HEK293 (cell line): Measurements from ENCODE around the gene CACNA2D3.

ENCODE experiments used
- CTCF ChIA-PET: fragments of 350-600 bp; formaldehyde crosslinking; extraction: SDS; loops from one replicate; lab custom pipeline; 2021; ENCODE audit warnings: antibody characterized with exemption; lab: Yijun Ruan, JAX
- POLR2A ChIA-PET: fragments of 300-600 bp; formaldehyde crosslinking; extraction: SDS; loops from one replicate; lab custom pipeline; 2020; ENCODE audit warnings: antibody characterized with exemption, inconsistent platforms; lab: Yijun Ruan, JAX
- H3K27ac ChIP-seq: fragments of 200-500 bp; sonication (Bioruptor generic); 2 replicates; pipeline ENCODE4 v1.5.1; 2014; ENCODE audit warnings: low read depth, low read length, control low read depth, inconsistent platforms; ENCODE audit errors: extremely low read depth
- H3K36me3 ChIP-seq, 2 experiments: fragments of 200-500 bp in 1 of 2; sonication (Bioruptor generic) in 1 of 2; 1 replicate in 1 of 2; 2 replicates in 1 of 2; pipeline ENCODE4 v1.5.1; 2014 to 2017; ENCODE audit warnings: inconsistent platforms in 2 of 2, low read length in 2 of 2; ENCODE audit not compliant: control insufficient read depth in 2 of 2, insufficient read depth in 1 of 2
- H3K4me1 ChIP-seq: fragments of 200-500 bp; sonication (Bioruptor generic); 2 replicates; pipeline ENCODE4 v1.5.1; 2014; ENCODE audit warnings: mild to moderate bottlenecking, low read length, inconsistent platforms; ENCODE audit not compliant: control insufficient read depth, insufficient read depth
- H3K4me3 ChIP-seq: 2 replicates; pipeline ENCODE4 v1.5.1; 2011; ENCODE audit warnings: low read depth, mild to moderate bottlenecking, control low read depth, low read length, moderate library complexity
- H3K9me3 ChIP-seq: fragments of 200-500 bp; sonication (Bioruptor generic); 2 replicates; pipeline ENCODE4 v1.5.1; 2014; ENCODE audit warnings: low read depth, low read length, inconsistent platforms; ENCODE audit not compliant: control insufficient read depth, insufficient read depth
- BCL11A ChIP-seq: fragments of 450-650 bp; formaldehyde crosslinking; IDR thresholded peaks from 2 replicates; pipeline ENCODE4 v1.5.1; 2016; ENCODE audit warnings: low read depth, missing biosample characterization, missing genetic modification characterization
- HOXA7 ChIP-seq: sonication (generic); formaldehyde crosslinking; IDR thresholded peaks from 2 replicates; pipeline ENCODE4 v1.8.1; 2022; ENCODE audit warnings: missing genetic modification reagents, borderline replicate concordance
- KLF16 ChIP-seq: fragments of 450-650 bp; formaldehyde crosslinking; IDR thresholded peaks from 2 replicates; pipeline ENCODE4 v1.5.1; 2017; ENCODE audit warnings: missing biosample characterization, missing genetic modification characterization
- TCF7L2 ChIP-seq: IDR thresholded peaks from 2 replicates; pipeline ENCODE4 v1.6.1; 2011; ENCODE audit warnings: low read depth, mild to moderate bottlenecking, inconsistent platforms, low read length, moderate library complexity, borderline replicate concordance
- ZBTB48 ChIP-seq: fragments of 450-650 bp; formaldehyde crosslinking; IDR thresholded peaks from 2 replicates; pipeline ENCODE4 v1.5.1; 2016; ENCODE audit warnings: missing biosample characterization, missing genetic modification characterization
- ZFHX2 ChIP-seq: fragments of 450-650 bp; formaldehyde crosslinking; conservative IDR thresholded peaks from 2 replicates; pipeline ENCODE4 v1.5.1; 2016; ENCODE audit warnings: missing biosample characterization, missing genetic modification characterization
- ZFP37 ChIP-seq: fragments of 450-650 bp; formaldehyde crosslinking; IDR thresholded peaks from 2 replicates; pipeline ENCODE4 v1.5.1; 2016; ENCODE audit warnings: missing biosample characterization, missing genetic modification characterization
- ZNF184 ChIP-seq: fragments of 450-650 bp; IDR thresholded peaks from 2 replicates; pipeline ENCODE4 v1.5.1; 2018; ENCODE audit warnings: missing biosample characterization, mild to moderate bottlenecking, missing genetic modification characterization
- ZNF266 ChIP-seq: fragments of 450-650 bp; formaldehyde crosslinking; IDR thresholded peaks from 2 replicates; pipeline ENCODE4 v1.5.1; 2016; ENCODE audit warnings: missing biosample characterization, missing genetic modification characterization, low read depth
- ZNF311 ChIP-seq: fragments of 450-650 bp; formaldehyde crosslinking; IDR thresholded peaks from 2 replicates; pipeline ENCODE4 v1.5.1; 2017; ENCODE audit warnings: missing biosample characterization, missing genetic modification characterization, borderline replicate concordance
- ZNF366 ChIP-seq: fragments of 450-650 bp; formaldehyde crosslinking; conservative IDR thresholded peaks from 2 replicates; pipeline ENCODE4 v1.5.1; 2016; ENCODE audit warnings: missing biosample characterization, missing genetic modification characterization
- ZNF48 ChIP-seq: fragments of 450-650 bp; formaldehyde crosslinking; IDR thresholded peaks from 2 replicates; pipeline ENCODE4 v1.5.1; 2016; ENCODE audit warnings: missing biosample characterization, missing genetic modification characterization
- ZNF664 ChIP-seq: fragments of 450-650 bp; formaldehyde crosslinking; IDR thresholded peaks from 2 replicates; pipeline ENCODE4 v1.5.1; 2016; ENCODE audit warnings: missing biosample characterization, missing genetic modification characterization
- ZNF701 ChIP-seq: fragments of 450-650 bp; formaldehyde crosslinking; IDR thresholded peaks from 2 replicates; pipeline ENCODE4 v1.5.1; 2016; ENCODE audit warnings: missing biosample characterization, missing genetic modification characterization
- ZSCAN30 ChIP-seq: fragments of 450-650 bp; IDR thresholded peaks from 2 replicates; pipeline ENCODE4 v1.5.1; 2018; ENCODE audit warnings: missing biosample characterization, mild to moderate bottlenecking, missing genetic modification characterization, moderate library complexity
- TF ChIP-seq, protein P1 (sequence below): fragments of 450-650 bp; formaldehyde crosslinking; IDR thresholded peaks from 2 replicates; pipeline ENCODE4 v1.5.1; 2017; ENCODE audit warnings: missing biosample characterization, mild to moderate bottlenecking, missing genetic modification characterization, moderate library complexity
- TF ChIP-seq, protein P2 (sequence below): fragments of 450-650 bp; formaldehyde crosslinking; IDR thresholded peaks from 2 replicates; pipeline ENCODE4 v1.5.1; 2016; ENCODE audit warnings: missing biosample characterization, missing genetic modification characterization
- TF ChIP-seq, protein P3 (sequence below): fragments of 450-650 bp; formaldehyde crosslinking; IDR thresholded peaks from 2 replicates; pipeline ENCODE4 v1.5.1; 2016; ENCODE audit warnings: missing biosample characterization, missing genetic modification characterization
- TF ChIP-seq, protein P4 (sequence below): fragments of 450-650 bp; formaldehyde crosslinking; IDR thresholded peaks from 2 replicates; pipeline ENCODE4 v1.5.1; 2016; ENCODE audit warnings: missing biosample characterization, missing genetic modification characterization
- TF ChIP-seq, protein P5 (sequence below): fragments of 450-650 bp; formaldehyde crosslinking; IDR thresholded peaks from 2 replicates; pipeline ENCODE4 v1.5.1; 2016; ENCODE audit warnings: missing biosample characterization, missing genetic modification characterization, borderline replicate concordance
- TF ChIP-seq, protein P6 (sequence below): sonication (generic); formaldehyde crosslinking; IDR thresholded peaks from 2 replicates; pipeline ENCODE4 v1.8.1; 2022; ENCODE audit warnings: mild to moderate bottlenecking, moderate library complexity, missing genetic modification reagents

CACNA2D3 gene

DNA sequence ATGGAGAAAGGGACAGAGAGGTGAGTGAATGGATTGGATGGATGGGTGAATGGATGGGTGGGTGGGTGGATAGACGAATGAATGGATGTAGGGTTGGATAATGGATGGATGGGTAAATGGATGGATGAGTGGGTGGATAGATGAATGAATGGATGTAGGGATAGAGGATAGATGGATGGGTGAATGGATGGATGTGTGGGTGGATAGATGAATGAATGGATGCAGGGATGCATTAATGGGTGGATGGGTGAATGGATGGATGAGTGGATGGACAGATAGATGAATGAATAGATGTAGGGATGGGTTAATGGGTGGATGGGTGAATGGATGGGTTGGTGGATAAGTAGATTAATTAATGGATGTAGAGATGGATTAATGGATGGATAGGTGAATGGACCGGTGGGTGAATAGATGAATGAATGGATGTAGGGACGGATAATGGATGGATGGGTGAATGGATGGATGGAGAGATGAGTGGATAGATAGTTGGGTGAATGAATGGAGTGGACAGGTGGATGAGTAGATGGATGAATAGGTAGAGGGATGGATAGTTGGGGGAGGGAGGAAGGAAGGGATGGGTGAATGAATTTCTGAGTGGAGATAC, 28.6 kb downstream of the CACNA2D3 start (continued):
- TF ChIP-seq ZNF366 (tag by site-specific recombination) (peak; percentile 85), ZBTB48 (tag by site-specific recombination) (no peak), ZFHX2 (peak; percentile 43)

DNA sequence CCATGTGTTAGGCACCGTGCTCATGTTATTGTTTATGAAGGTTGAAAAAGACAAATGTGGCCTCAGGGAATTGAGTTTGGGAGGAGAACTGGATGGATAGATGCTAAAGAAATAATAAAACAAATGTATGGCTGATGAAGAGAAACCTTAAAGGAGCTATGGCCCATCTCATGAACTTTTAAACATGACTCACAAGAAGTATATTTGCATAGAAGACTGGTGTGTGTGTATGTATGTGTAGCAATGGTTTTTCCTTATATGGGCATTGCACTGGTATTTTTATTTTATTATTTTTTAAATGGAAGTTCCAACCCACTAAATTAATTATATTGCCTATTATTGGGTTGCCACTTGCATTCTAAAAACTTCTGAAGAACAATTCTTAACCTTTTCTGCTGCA, 31.1 kb downstream of the CACNA2D3 start:
- H3K9me3 ChIP-seq = no peaks in the 10 kb centered on the region
- no peaks in the 10 kb centered on the region for H3K36me3 ChIP-seq
- H3K4me3 ChIP-seq = no peak overlapping the region
- H3K4me1 ChIP-seq = no peaks in the 10 kb centered on the region
- TF ChIP-seq ZFHX2 (no peak), HOXA7 (CRISPR knock-in tag) (no peak), ZNF48 (tag by site-specific recombination) (no peak), ZFP37 (tag by site-specific recombination) (no peak), ZNF664 (tag by site-specific recombination) (no peak), ZSCAN30 (tag by site-specific recombination) (no peak), ZNF184 (tag by site-specific recombination) (no peak), KLF16 (tag by site-specific recombination) (no peak), ZNF701 (tag by site-specific recombination) (no peak)
- TF ChIP-seq, protein P1, sequence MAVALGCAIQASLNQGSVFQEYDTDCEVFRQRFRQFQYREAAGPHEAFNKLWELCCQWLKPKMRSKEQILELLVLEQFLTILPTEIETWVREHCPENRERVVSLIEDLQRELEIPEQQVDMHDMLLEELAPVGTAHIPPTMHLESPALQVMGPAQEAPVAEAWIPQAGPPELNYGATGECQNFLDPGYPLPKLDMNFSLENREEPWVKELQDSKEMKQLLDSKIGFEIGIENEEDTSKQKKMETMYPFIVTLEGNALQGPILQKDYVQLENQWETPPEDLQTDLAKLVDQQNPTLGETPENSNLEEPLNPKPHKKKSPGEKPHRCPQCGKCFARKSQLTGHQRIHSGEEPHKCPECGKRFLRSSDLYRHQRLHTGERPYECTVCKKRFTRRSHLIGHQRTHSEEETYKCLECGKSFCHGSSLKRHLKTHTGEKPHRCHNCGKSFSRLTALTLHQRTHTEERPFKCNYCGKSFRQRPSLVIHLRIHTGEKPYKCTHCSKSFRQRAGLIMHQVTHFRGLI (tag by site-specific recombination) = no peak
- TF ChIP-seq, protein P2, sequence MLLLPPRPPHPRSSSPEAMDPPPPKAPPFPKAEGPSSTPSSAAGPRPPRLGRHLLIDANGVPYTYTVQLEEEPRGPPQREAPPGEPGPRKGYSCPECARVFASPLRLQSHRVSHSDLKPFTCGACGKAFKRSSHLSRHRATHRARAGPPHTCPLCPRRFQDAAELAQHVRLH = no peak
- TF ChIP-seq, protein P3, sequence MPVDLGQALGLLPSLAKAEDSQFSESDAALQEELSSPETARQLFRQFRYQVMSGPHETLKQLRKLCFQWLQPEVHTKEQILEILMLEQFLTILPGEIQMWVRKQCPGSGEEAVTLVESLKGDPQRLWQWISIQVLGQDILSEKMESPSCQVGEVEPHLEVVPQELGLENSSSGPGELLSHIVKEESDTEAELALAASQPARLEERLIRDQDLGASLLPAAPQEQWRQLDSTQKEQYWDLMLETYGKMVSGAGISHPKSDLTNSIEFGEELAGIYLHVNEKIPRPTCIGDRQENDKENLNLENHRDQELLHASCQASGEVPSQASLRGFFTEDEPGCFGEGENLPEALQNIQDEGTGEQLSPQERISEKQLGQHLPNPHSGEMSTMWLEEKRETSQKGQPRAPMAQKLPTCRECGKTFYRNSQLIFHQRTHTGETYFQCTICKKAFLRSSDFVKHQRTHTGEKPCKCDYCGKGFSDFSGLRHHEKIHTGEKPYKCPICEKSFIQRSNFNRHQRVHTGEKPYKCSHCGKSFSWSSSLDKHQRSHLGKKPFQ (tag by site-specific recombination) = no peak
- CTCF ChIA-PET = no interaction called here
- no peak overlapping the region for H3K27ac ChIP-seq
- POLR2A ChIA-PET = no interaction called here

DNA sequence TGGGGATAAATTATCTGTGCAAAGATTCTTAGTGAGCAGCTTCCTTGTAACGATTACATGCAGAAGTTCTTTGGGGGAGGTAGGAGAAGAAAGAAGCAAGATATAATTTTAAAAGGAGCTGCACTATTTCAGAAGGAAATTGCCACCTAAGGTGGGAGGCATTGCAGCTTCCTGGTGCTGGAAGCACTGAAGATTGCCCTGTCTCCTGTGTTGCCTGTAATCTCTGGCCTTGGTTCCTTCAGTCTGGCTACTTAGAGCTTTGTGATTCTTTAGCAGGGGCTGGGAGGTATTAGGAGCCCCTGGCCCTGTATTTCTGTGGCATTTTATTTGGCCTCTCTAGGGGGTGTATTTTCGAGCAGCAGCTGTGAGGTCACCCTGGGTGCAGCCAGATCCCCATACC, 35.5 kb downstream of the CACNA2D3 start:
- no peaks in the 10 kb centered on the region for H3K4me1 ChIP-seq
- no peak overlapping the region for H3K4me3 ChIP-seq
- ChIA-PET POLR2A (no interaction called here), CTCF (interaction anchor here (0.6 kb wide), 1 partner anchor 59 kb away, joined by 3 read pairs; no protein-coding TSS in a partner anchor)
- H3K27ac ChIP-seq = no peak overlapping the region
- H3K36me3 ChIP-seq = no peaks in the 10 kb centered on the region
- H3K9me3 ChIP-seq = no peaks in the 10 kb centered on the region
- TF ChIP-seq, protein P4, sequence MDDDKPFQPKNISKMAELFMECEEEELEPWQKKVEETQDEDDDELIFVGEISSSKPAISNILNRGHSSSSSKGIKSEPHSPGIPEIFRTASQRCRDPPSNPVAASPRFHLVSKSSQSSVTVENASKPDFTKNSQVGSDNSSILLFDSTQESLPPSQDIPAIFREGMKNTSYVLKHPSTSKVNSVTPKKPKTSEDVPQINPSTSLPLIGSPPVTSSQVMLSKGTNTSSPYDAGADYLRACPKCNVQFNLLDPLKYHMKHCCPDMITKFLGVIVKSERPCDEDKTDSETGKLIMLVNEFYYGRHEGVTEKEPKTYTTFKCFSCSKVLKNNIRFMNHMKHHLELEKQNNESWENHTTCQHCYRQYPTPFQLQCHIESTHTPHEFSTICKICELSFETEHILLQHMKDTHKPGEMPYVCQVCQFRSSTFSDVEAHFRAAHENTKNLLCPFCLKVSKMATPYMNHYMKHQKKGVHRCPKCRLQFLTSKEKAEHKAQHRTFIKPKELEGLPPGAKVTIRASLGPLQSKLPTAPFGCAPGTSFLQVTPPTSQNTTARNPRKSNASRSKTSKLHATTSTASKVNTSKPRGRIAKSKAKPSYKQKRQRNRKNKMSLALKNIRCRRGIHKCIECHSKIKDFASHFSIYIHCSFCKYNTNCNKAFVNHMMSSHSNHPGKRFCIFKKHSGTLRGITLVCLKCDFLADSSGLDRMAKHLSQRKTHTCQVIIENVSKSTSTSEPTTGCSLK (tag by site-specific recombination) = no peak
- no peak for TF ChIP-seq TCF7L2
- TF ChIP-seq, protein P5, sequence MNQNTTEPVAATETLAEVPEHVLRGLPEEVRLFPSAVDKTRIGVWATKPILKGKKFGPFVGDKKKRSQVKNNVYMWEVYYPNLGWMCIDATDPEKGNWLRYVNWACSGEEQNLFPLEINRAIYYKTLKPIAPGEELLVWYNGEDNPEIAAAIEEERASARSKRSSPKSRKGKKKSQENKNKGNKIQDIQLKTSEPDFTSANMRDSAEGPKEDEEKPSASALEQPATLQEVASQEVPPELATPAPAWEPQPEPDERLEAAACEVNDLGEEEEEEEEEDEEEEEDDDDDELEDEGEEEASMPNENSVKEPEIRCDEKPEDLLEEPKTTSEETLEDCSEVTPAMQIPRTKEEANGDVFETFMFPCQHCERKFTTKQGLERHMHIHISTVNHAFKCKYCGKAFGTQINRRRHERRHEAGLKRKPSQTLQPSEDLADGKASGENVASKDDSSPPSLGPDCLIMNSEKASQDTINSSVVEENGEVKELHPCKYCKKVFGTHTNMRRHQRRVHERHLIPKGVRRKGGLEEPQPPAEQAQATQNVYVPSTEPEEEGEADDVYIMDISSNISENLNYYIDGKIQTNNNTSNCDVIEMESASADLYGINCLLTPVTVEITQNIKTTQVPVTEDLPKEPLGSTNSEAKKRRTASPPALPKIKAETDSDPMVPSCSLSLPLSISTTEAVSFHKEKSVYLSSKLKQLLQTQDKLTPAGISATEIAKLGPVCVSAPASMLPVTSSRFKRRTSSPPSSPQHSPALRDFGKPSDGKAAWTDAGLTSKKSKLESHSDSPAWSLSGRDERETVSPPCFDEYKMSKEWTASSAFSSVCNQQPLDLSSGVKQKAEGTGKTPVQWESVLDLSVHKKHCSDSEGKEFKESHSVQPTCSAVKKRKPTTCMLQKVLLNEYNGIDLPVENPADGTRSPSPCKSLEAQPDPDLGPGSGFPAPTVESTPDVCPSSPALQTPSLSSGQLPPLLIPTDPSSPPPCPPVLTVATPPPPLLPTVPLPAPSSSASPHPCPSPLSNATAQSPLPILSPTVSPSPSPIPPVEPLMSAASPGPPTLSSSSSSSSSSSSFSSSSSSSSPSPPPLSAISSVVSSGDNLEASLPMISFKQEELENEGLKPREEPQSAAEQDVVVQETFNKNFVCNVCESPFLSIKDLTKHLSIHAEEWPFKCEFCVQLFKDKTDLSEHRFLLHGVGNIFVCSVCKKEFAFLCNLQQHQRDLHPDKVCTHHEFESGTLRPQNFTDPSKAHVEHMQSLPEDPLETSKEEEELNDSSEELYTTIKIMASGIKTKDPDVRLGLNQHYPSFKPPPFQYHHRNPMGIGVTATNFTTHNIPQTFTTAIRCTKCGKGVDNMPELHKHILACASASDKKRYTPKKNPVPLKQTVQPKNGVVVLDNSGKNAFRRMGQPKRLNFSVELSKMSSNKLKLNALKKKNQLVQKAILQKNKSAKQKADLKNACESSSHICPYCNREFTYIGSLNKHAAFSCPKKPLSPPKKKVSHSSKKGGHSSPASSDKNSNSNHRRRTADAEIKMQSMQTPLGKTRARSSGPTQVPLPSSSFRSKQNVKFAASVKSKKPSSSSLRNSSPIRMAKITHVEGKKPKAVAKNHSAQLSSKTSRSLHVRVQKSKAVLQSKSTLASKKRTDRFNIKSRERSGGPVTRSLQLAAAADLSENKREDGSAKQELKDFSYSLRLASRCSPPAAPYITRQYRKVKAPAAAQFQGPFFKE (tag by site-specific recombination) = no peak
- TF ChIP-seq, protein P6, sequence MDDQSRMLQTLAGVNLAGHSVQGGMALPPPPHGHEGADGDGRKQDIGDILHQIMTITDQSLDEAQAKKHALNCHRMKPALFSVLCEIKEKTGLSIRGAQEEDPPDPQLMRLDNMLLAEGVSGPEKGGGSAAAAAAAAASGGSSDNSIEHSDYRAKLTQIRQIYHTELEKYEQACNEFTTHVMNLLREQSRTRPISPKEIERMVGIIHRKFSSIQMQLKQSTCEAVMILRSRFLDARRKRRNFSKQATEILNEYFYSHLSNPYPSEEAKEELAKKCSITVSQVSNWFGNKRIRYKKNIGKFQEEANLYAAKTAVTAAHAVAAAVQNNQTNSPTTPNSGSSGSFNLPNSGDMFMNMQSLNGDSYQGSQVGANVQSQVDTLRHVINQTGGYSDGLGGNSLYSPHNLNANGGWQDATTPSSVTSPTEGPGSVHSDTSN (CRISPR knock-in tag) = no peak
- no peak for TF ChIP-seq ZNF311 (tag by site-specific recombination)
- TF ChIP-seq ZNF266 (tag by site-specific recombination) = no peak
- TF ChIP-seq BCL11A = no peak
